Testis (tissue), 2 donors: ENCODE results near the gene PDPK1.

Source experiments
- POLR2A ChIP-seq: fragments of 450-650 bp; IDR thresholded peaks from one replicate; pipeline ENCODE4 v1.6.1; 2017; ENCODE audit warnings: antibody characterized with exemption, mild to moderate bottlenecking, moderate library complexity
- TF ChIP-seq, protein P1 (sequence below), 3 experiments: fragments of 450-650 bp in 2 of 3; fragments of 200-600 bp in 1 of 3; sonication (generic) in 1 of 3; IDR thresholded peaks; one replicate each; pipeline ENCODE4 v1.5.1; 2016 to 2019; ENCODE audit warnings: antibody characterized with exemption in 3 of 3, mild to moderate bottlenecking in 2 of 3, moderate library complexity in 1 of 3

- TF ChIP-seq, protein P1, sequence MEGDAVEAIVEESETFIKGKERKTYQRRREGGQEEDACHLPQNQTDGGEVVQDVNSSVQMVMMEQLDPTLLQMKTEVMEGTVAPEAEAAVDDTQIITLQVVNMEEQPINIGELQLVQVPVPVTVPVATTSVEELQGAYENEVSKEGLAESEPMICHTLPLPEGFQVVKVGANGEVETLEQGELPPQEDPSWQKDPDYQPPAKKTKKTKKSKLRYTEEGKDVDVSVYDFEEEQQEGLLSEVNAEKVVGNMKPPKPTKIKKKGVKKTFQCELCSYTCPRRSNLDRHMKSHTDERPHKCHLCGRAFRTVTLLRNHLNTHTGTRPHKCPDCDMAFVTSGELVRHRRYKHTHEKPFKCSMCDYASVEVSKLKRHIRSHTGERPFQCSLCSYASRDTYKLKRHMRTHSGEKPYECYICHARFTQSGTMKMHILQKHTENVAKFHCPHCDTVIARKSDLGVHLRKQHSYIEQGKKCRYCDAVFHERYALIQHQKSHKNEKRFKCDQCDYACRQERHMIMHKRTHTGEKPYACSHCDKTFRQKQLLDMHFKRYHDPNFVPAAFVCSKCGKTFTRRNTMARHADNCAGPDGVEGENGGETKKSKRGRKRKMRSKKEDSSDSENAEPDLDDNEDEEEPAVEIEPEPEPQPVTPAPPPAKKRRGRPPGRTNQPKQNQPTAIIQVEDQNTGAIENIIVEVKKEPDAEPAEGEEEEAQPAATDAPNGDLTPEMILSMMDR (IDR thresholded peaks at IDR 0.05), result no peak
- TF ChIP-seq POLR2A, result no peak
These were observed 57.8 kb downstream of the PDPK1 start for GRCh38 chr16:2595393-2596205.
